Chondrocyte (in vitro differentiated cells): Measurements from ENCODE around the gene TMEM208. TPM values are rescaled to one million over a fixed set of nuclear protein-coding genes. Genes with fewer than 3 reads are reported as not detected.

ENCODE experiments used
- DNase-seq: peaks from one replicate; pipeline ENCODE4 v3.0.0; 2021; ENCODE audit warnings: mixed read lengths, low spot score
- H3K27ac Mint-ChIP-seq: one replicate; pipeline ENCODE4 v1.8.0; 2021; ENCODE audit warnings: mild to moderate bottlenecking, moderate library complexity, mixed read lengths; ENCODE audit not compliant: unreplicated experiment
- H3K27me3 Mint-ChIP-seq: 2 replicates; pipeline ENCODE4 v1.8.0; 2021; ENCODE audit warnings: low read depth, mixed read lengths
- H3K36me3 Mint-ChIP-seq: 2 replicates; pipeline ENCODE4 v1.8.0; 2021; ENCODE audit warnings: low read depth, mixed read lengths
- H3K4me1 Mint-ChIP-seq: 2 replicates; pipeline ENCODE4 v1.8.0; 2021; ENCODE audit warnings: low read depth, mild to moderate bottlenecking, mixed read lengths
- H3K4me3 Mint-ChIP-seq: one replicate; pipeline ENCODE4 v1.8.0; 2021; ENCODE audit warnings: mild to moderate bottlenecking, moderate library complexity, mixed read lengths; ENCODE audit not compliant: unreplicated experiment
- H3K9me3 Mint-ChIP-seq: 2 replicates; pipeline ENCODE4 v1.8.0; 2021; ENCODE audit warnings: low read depth, mixed read lengths
- CTCF ChIP-seq: fragments of 200-600 bp; sonication (generic); IDR thresholded peaks from 2 replicates; pipeline ENCODE4 v1.5.0; 2021; ENCODE audit warnings: antibody characterized with exemption, mild to moderate bottlenecking, moderate library complexity
- total RNA-seq: library from RNA; stranded (reverse); gene quantifications from 3 replicates; pipeline ENCODE4 v1.2.1, GENCODE V29; 2021

The TMEM208 gene
- total RNA-seq, 1 donor from 2014 or later = 43.2 TPM

GRCh38 chr16:67206838-67207248 lies 20.1 kb upstream of the TMEM208 start:
- DNase-seq = no peak
- Mint-ChIP-seq H3K9me3 (no peaks in the 10 kb centered on the region), H3K27me3 (no peaks in the 10 kb centered on the region), H3K27ac (no peak overlapping the region), H3K36me3 (peaks cover 2% of the 10 kb centered on the region), H3K4me1 (peaks cover 13% of the 10 kb centered on the region), H3K4me3 (no peak overlapping the region)
- TF ChIP-seq CTCF = no peak

- peaks cover 13% of the 10 kb centered on the region for H3K4me1 Mint-ChIP-seq
- peaks cover 2% of the 10 kb centered on the region for H3K36me3 Mint-ChIP-seq
- no peaks in the 10 kb centered on the region for H3K9me3 Mint-ChIP-seq
- TF ChIP-seq CTCF = no peak
- no peak overlapping the region for H3K27ac Mint-ChIP-seq
- no peaks in the 10 kb centered on the region for H3K27me3 Mint-ChIP-seq
- no peak overlapping the region for H3K4me3 Mint-ChIP-seq
- DNase-seq = no peak
Measured at GRCh38 chr16:67207249-67208091, 19.5 kb upstream of the TMEM208 start.

GRCh38 chr16:67208154-67208896 lies 18.6 kb upstream of the TMEM208 start:
- H3K4me1 Mint-ChIP-seq = peaks cover 13% of the 10 kb centered on the region
- peaks cover 2% of the 10 kb centered on the region for H3K36me3 Mint-ChIP-seq
- H3K27ac Mint-ChIP-seq = no peak overlapping the region
- no peaks in the 10 kb centered on the region for H3K27me3 Mint-ChIP-seq
- no peak overlapping the region for H3K4me3 Mint-ChIP-seq
- no peak for DNase-seq
- no peaks in the 10 kb centered on the region for H3K9me3 Mint-ChIP-seq
- no peak for TF ChIP-seq CTCF

- H3K27me3 Mint-ChIP-seq = no peaks in the 10 kb centered on the region
- no peaks in the 10 kb centered on the region for H3K9me3 Mint-ChIP-seq
- H3K4me1 Mint-ChIP-seq = peaks cover 13% of the 10 kb centered on the region
- peaks cover 2% of the 10 kb centered on the region for H3K36me3 Mint-ChIP-seq
- no peak overlapping the region for H3K4me3 Mint-ChIP-seq
- H3K27ac Mint-ChIP-seq = no peak overlapping the region
- no peak for DNase-seq
- TF ChIP-seq CTCF = no peak
Measured at GRCh38 chr16:67209565-67209964, 17.4 kb upstream of the TMEM208 start.

- no peak for TF ChIP-seq CTCF
- H3K36me3 Mint-ChIP-seq = peaks cover 2% of the 10 kb centered on the region
- peaks cover 13% of the 10 kb centered on the region for H3K4me1 Mint-ChIP-seq
- no peaks in the 10 kb centered on the region for H3K27me3 Mint-ChIP-seq
- no peaks in the 10 kb centered on the region for H3K9me3 Mint-ChIP-seq
- no peak for DNase-seq
- H3K27ac Mint-ChIP-seq = no peak overlapping the region
- no peak overlapping the region for H3K4me3 Mint-ChIP-seq
Measured at GRCh38 chr16:67210069-67210937, 16.6 kb upstream of the TMEM208 start.
